K562 (cell line): ENCODE data around the gene PRPS1L1. TPM values are rescaled to one million over a fixed set of nuclear protein-coding genes. Genes with fewer than 3 reads are reported as not detected.

Experiments
- BMI1 ChIP-seq: fragments of 150-350 bp; IDR thresholded peaks from 2 replicates; pipeline ENCODE4 v1.6.1; 2014; ENCODE audit warnings: low read length
- CUX1 ChIP-seq: fragments of 200-800 bp; sonication (Bioruptor generic); IDR thresholded peaks from 2 replicates; pipeline ENCODE4 v1.6.1; 2016; ENCODE audit warnings: missing genetic modification characterization, missing compliant biosample characterization
- MGA ChIP-seq: fragments of 450-650 bp; IDR thresholded peaks from 2 replicates; pipeline ENCODE4 v1.6.1; 2016; ENCODE audit warnings: mild to moderate bottlenecking, moderate library complexity
- RFX5 ChIP-seq: IDR thresholded peaks from 2 replicates; pipeline ENCODE4 v1.6.1; 2011; ENCODE audit warnings: low read depth, mild to moderate bottlenecking, improper control_type of control experiment, low read length
- SETDB1 ChIP-seq: IDR thresholded peaks from one replicate; pipeline ENCODE4 v1.6.1; 2012; ENCODE audit warnings: low read length, control low read depth, inconsistent platforms
- SPI1 ChIP-seq: IDR thresholded peaks from 2 replicates; pipeline ENCODE4 v1.6.1; 2011; ENCODE audit warnings: low read depth, low read length, control low read depth, borderline replicate concordance
- YY1 ChIP-seq, 3 experiments: IDR thresholded peaks; 2 replicates each; pipeline ENCODE4 v1.6.1; 2011; ENCODE audit warnings: low read length in 2 of 3, mild to moderate bottlenecking in 2 of 3, moderate library complexity in 2 of 3, borderline replicate concordance in 1 of 3, control low read depth in 1 of 3, low read depth in 1 of 3; ENCODE audit not compliant: insufficient read depth in 3 of 3, insufficient replicate concordance in 2 of 3, control insufficient read depth in 1 of 3, insufficient read length in 1 of 3; ENCODE audit errors: extremely low read depth in 1 of 3
- polyA plus RNA-seq, 8 experiments: library from polyadenylated mRNA; depleted of rRNA in 4 of 8; stranded (reverse) in 5 of 8; unstranded in 3 of 8; fragments of >200 nt; fragmentation: Nextera tagmentation in 2 of 8; fragmentation: Illumina TruSeq in 1 of 8; extraction: Ambion mirVana in 2 of 8; extraction: Trizol in 1 of 8; gene quantifications; 2 replicates each; pipeline versions ENCODE4 v1.2.1 to v1.2.3, GENCODE V29; 2011 to 2014; ENCODE audit warnings: inconsistent platforms in 1 of 8, missing spikeins in 1 of 8
- total RNA-seq, 7 experiments: library from RNA; depleted of rRNA in 6 of 7; stranded (reverse); fragments of >200 nt in 6 of 7; fragmentation: Illumina TruSeq in 2 of 7; extraction: Trizol in 2 of 7; gene quantifications; 2 replicates each; pipeline versions ENCODE4 v1.2.1 to v1.2.3, GENCODE V29; 2011 to 2021; ENCODE audit warnings: low replicate concordance in 1 of 7

PRPS1L1 gene
- total and polyA plus RNA-seq, 9 of the 15 experiments (the other 6 are each of a cell fraction or from before 2014, with no cell fraction given): 0.07 to 0.10 (median 0.08) TPM; not detected in 6

- TF ChIP-seq MGA (no peak), YY1 (IDR thresholded peaks at IDR 0.05; ENCODE audit: borderline replicate concordance in 1 of 3, control insufficient read depth in 1 of 3, extremely low read depth in 1 of 3, insufficient read depth in 3 of 3, insufficient read length in 1 of 3, insufficient replicate concordance in 2 of 3, low read depth in 1 of 3, low read length in 2 of 3) (no peak), SETDB1 (no peak), CUX1 (CRISPR knock-in tag) (no peak), SPI1 (no peak), BMI1 (no peak), RFX5 (no peak)
Measured at GRCh38 chr7:17976952-17977351, 50.7 kb downstream of the PRPS1L1 start (continued).
